Measurements from ENCODE around the gene ACOT4.
"Not testable (repeated sequence)": the region's sequence is repeated elsewhere in the genome, so short reads cannot be mapped to it uniquely, and the experiment has no call there.

Gene ACOT4

GRCh38 chr14:73591690-73592449 lies at the start of gene ACOT4:
Gene ACOT4, plus strand, starts transcription at chr14:73591873. Its CDS starts 87 bp downstream, at chr14:73591960.
- DNase-seq (ENCODE audit: low spot score): peak; percentile 83
- peak; percentile 97 for FAIRE-seq

GRCh38 chr14:73542961-73543360 lies 48.7 kb upstream of the ACOT4 start:
- FAIRE-seq: peak; percentile 100

DNA sequence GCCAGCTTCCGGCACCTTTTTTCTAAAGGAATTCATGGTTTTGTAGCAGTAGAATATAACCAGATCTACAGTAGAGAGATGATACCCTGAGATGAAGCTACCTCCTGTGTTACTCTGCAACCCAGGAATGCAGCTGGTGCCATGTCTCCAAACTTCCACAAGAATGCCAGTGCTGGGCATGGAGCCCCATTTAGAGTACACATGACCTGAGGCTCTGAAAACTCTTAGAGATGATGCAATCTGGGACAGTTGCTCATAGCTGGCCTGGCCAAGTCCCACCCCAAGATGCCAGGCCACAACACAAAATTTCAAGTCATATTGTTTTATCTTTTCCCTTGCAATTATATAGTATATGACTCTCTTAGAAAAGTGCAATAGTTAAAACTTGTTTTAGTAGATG lies 46.3 kb upstream of the ACOT4 start:
- DNase-seq (ENCODE audit: low spot score): not testable (repeated sequence)
- peak; percentile 87 for FAIRE-seq

More at GRCh38 chr14:73542961-73543360, 48.7 kb upstream of the ACOT4 start:
- DNase-seq (ENCODE audit: low spot score): not testable (repeated sequence)

GRCh38 chr14:73549097-73549496 lies 42.6 kb upstream of the ACOT4 start:
- FAIRE-seq: peak; percentile 95

DNA sequence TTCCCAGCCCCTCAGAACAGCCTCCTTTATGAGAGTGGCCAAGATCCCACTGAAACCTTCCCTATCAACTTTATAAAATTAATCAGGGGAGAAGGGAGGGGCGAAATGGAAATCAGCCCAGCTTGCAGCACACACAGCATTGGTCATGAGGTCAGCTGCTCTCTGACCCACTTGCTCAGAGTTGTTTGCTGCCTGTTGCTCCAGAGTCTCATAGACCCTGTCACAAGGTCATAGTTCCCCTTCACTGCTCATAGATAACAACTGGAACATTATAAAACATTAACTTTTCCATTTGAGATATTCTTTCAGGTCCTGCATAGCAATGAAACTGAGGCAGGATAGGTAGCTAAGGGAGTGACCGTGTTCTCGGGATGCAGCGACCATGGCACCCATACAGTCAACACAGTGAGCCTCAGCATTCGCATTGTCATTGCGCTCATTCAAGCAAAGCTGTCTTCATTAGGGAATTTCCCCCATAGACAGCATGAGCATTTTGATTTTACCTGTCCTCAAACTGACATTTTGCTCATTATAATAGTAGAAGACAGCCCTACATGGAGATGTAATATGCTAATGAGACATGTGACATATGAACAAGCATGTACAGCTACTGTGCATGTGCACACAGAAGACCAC lies 41.7 kb upstream of the ACOT4 start:
- DNase-seq (ENCODE audit: low spot score): not testable (repeated sequence)

More at GRCh38 chr14:73549097-73549496, 42.6 kb upstream of the ACOT4 start:
- DNase-seq (ENCODE audit: low spot score): not testable (repeated sequence)

GRCh38 chr14:73553845-73554244 lies 37.8 kb upstream of the ACOT4 start:
- DNase-seq (ENCODE audit: low spot score): no peak
- FAIRE-seq: no peak

More for the DNA sequence above, 41.7 kb upstream of the ACOT4 start:
- peak; percentile 98 for FAIRE-seq

DNA sequence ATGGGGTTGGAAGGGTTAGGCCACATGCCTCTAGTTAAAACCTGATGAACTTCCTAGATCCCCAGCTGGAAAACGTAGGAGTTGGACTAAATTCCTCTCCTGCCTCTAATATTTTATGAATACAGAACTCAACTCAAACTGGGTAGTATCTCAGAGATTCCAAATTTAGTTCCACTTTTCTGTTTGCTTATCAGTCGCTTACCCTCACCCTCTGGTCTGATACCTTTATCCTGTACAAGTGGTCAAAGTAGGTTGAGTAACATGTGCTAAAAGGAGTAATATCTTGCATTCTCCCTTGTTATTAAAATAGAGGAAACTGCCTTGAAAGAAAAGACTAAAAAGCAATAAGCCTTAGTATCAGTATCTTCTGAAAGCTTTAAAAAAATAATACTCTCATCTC lies 34.5 kb upstream of the ACOT4 start:
- not testable (repeated sequence) for FAIRE-seq; DNase-seq (ENCODE audit: low spot score)

- not testable (repeated sequence) for DNase-seq (ENCODE audit: low spot score)
- FAIRE-seq: peak; percentile 88
Measured at GRCh38 chr14:73558238-73558637, 33.4 kb upstream of the ACOT4 start.

- FAIRE-seq; DNase-seq (ENCODE audit: low spot score): not testable (repeated sequence)
Measured at GRCh38 chr14:73562256-73562655, 29.4 kb upstream of the ACOT4 start.

GRCh38 chr14:73562696-73563095 lies 29.0 kb upstream of the ACOT4 start:
- FAIRE-seq; DNase-seq (ENCODE audit: low spot score): not testable (repeated sequence)

GRCh38 chr14:73566431-73566830 lies 25.2 kb upstream of the ACOT4 start:
- not testable (repeated sequence) for FAIRE-seq; DNase-seq (ENCODE audit: low spot score)

GRCh38 chr14:73566935-73567334 lies 24.7 kb upstream of the ACOT4 start:
- DNase-seq (ENCODE audit: low spot score): not testable (repeated sequence)
- FAIRE-seq: peak; percentile 35

DNA sequence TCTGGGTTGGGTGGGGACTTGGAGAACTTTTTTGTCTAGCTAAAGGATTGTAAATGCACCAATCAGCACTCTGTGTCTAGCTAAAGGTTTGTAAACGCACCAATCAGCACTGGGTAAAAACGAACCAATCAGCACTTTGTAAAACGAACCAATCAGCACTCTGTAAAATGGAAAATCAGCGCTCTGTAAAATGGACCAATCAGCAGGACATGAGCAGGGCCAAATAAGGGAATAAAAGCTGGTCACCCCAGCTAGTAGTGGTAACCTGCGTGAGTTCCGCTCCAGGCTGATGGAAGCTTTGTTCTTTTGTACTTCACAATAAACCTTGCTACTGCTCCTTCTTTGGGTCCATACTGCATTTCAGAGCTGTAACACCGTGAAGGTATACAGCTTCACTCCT lies 24.3 kb upstream of the ACOT4 start:
- FAIRE-seq (no peak), DNase-seq (ENCODE audit: low spot score) (no peak)

GRCh38 chr14:73567951-73568885 lies 23.5 kb upstream of the ACOT4 start:
- DNase-seq (ENCODE audit: low spot score): peak; percentile 57

DNA sequence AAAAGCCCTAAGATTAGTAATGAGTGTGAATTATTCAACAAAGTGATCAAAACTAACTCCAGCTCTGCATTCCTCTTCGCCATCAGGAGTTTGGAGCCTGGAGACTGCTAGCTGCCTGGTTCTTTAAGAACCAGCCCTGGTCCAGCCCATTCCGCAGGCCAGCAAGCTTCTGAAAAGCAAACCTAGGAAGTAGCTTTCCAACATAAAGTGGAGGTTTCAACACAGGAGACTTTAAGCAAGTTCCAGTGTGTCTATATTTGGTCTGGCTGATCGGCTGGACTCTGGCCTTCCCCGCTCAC lies 22.8 kb upstream of the ACOT4 start:
- FAIRE-seq; DNase-seq (ENCODE audit: low spot score): not testable (repeated sequence)

More at GRCh38 chr14:73567951-73568885, 23.5 kb upstream of the ACOT4 start:
- peak; percentile 13 for FAIRE-seq

DNA sequence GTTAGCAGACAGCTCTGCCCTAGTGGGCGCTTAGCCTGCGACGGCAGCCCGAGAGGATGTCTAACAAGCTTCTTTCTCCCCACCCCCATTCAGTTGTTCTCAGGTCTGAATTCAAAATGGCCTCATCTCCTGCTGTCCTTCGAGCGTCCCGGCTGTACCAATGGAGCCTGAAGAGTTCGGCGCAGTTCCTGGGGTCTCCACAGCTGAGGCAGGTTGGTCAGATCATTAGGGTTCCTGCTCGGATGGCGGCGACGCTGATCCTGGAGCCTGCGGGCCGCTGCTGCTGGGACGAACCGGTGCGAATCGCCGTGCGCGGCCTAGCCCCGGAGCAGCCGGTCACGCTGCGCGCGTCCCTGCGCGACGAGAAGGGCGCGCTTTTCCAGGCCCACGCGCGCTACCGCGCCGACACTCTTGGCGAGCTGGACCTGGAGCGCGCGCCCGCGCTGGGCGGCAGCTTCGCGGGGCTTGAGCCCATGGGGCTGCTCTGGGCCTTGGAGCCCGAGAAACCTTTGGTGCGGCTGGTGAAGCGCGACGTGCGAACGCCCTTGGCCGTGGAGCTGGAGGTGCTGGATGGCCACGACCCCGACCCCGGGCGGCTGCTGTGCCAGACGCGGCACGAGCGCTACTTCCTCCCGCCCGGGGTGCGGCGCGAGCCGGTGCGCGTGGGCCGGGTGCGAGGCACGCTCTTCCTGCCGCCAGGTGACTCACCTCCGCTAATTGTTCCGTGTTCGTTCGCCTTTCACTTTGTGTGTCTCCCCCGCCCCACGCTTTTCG lies 22.3 kb upstream of the ACOT4 start, which contains the start of gene ACOT2:
TSS of gene ACOT2 (plus strand) at position 29 of the 774 bp plus-strand sequence. CDS start at position 57, 28 bp downstream.
- DNase-seq (ENCODE audit: low spot score): peak; percentile 92
- FAIRE-seq: peak; percentile 98

GRCh38 chr14:73570913-73571312 lies 20.8 kb upstream of the ACOT4 start:
- DNase-seq (ENCODE audit: low spot score): peak; percentile 75
- not testable (repeated sequence) for FAIRE-seq

DNA sequence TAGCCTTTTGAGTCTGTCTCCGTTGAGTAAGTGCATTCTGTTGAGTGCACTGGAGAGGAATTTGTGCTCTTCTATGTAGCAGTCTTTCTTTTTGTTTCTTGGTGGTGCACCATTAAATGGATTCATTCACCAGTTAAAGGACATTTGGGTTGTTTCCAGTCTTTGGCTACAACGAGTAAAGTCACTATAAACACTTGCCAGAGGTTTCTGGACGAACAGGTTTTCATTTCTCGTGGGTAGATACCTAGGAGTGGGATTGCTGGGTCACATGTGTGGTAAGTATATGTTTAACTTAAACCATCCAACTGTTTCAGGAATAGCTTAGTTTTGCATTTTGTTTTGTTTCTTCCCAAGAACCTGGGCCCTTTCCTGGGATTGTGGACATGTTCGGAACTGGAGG lies 18.6 kb upstream of the ACOT4 start:
- not testable (repeated sequence) for DNase-seq (ENCODE audit: low spot score)
- FAIRE-seq: peak; percentile 30

DNA sequence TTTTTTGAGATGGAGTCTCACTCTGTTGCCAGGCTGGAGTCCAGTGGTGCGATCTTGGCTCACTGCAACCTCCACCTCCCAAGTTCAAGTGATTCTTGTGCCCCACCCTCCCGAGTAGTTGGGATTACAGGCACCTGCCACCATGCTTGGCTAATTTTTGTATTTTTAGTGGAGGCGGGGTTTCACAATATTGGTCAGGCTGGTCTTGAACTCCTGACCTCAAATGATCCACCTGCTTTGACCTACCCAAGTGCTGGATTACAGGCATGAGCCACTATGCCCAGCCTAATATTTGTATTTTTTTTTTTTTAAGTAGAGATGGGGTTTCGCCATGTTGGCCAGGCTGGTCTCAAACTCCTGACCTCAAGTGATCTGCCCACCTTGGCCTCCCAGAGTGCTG lies 17.9 kb upstream of the ACOT4 start:
- not testable (repeated sequence) for FAIRE-seq; DNase-seq (ENCODE audit: low spot score)

DNA sequence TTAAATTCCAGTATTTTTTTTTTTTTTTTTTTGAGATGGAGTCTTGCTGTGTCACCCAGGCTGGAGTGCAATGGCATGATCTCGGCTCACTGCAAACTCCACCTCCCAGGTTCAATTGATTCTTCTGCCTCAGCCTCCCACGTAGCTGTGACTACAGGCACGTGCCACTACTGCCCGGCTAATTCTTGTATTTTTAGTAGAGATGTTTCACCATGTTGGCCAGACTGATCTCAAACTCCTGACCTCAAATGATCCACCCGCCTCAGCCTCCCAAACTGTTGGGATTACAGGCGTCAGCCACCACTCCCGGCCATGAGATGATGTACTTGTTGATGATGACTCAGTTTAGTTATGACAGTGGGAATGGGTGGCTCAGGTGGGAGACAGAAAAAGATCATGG lies 17.4 kb upstream of the ACOT4 start:
- DNase-seq (ENCODE audit: low spot score): not testable (repeated sequence)

More for the DNA sequence above, 17.4 kb upstream of the ACOT4 start:
- peak; percentile 32 for FAIRE-seq
